PFSK-1 (cell line): ENCODE data around the gene RAB8A.

Source experiments
- POLR2AphosphoS5 ChIP-seq: IDR thresholded peaks from 2 replicates; pipeline ENCODE4 v1.6.1; 2012; ENCODE audit warnings: low read depth, mild to moderate bottlenecking, control low read depth, low read length, moderate library complexity
- TF ChIP-seq, protein P1 (sequence below), 2 experiments: IDR thresholded peaks; 2 replicates each; pipeline versions ENCODE4 v1.6.1 to v1.8.0; 2011 to 2012; ENCODE audit warnings: low read depth in 2 of 2, low read length in 2 of 2, control low read depth in 1 of 2, inconsistent platforms in 1 of 2, mild to moderate bottlenecking in 1 of 2, moderate library complexity in 1 of 2; ENCODE audit not compliant: insufficient read depth in 1 of 2

DNA sequence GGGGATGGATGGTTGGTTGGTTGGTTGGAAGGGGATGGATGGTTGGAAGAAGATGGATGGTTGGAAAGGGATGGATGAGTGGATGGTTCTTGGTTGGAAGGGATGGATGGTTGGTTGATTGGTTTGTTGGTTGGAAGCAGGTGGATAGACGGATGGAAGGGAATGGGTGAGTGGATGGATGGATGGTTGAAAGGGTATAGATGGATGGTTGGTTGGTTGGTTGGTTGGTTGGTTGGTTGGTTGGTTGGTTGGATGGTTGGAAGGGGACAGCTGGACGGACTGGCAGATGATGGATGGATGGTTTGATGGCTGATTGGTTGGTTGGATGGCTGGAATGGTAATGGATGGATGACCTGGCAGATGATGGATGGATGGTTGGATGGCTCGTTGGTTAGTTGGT lies 20.0 kb downstream of the RAB8A start:
- no peak for TF ChIP-seq POLR2AphosphoS5
- TF ChIP-seq, protein P1, sequence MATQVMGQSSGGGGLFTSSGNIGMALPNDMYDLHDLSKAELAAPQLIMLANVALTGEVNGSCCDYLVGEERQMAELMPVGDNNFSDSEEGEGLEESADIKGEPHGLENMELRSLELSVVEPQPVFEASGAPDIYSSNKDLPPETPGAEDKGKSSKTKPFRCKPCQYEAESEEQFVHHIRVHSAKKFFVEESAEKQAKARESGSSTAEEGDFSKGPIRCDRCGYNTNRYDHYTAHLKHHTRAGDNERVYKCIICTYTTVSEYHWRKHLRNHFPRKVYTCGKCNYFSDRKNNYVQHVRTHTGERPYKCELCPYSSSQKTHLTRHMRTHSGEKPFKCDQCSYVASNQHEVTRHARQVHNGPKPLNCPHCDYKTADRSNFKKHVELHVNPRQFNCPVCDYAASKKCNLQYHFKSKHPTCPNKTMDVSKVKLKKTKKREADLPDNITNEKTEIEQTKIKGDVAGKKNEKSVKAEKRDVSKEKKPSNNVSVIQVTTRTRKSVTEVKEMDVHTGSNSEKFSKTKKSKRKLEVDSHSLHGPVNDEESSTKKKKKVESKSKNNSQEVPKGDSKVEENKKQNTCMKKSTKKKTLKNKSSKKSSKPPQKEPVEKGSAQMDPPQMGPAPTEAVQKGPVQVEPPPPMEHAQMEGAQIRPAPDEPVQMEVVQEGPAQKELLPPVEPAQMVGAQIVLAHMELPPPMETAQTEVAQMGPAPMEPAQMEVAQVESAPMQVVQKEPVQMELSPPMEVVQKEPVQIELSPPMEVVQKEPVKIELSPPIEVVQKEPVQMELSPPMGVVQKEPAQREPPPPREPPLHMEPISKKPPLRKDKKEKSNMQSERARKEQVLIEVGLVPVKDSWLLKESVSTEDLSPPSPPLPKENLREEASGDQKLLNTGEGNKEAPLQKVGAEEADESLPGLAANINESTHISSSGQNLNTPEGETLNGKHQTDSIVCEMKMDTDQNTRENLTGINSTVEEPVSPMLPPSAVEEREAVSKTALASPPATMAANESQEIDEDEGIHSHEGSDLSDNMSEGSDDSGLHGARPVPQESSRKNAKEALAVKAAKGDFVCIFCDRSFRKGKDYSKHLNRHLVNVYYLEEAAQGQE (IDR thresholded peaks at IDR 0.05; ENCODE audit: insufficient read depth in 1 of 2, low read depth in 2 of 2, low read length in 2 of 2) = no peak
